Fibroblast of skin of back (primary cell): ENCODE measurements around the gene CRYBB1.
A peak's percentile ranks its signal among the peaks of the same experiment; 100 is the strongest.
"Not testable (repeated sequence)": the region's sequence is repeated elsewhere in the genome, so short reads cannot be mapped to it uniquely, and the experiment has no call there.

Source experiments
- DNase-seq: peaks from one replicate; pipeline ENCODE4 v3.0.0-alpha.2; 2013

The CRYBB1 gene

GRCh38 chr22:26636296-26636695 lies 18.5 kb upstream of the CRYBB1 start:
- DNase-seq: no peak

- DNase-seq: no peak
Observed at GRCh38 chr22:26635117-26635516, 17.3 kb upstream of the CRYBB1 start.

DNA sequence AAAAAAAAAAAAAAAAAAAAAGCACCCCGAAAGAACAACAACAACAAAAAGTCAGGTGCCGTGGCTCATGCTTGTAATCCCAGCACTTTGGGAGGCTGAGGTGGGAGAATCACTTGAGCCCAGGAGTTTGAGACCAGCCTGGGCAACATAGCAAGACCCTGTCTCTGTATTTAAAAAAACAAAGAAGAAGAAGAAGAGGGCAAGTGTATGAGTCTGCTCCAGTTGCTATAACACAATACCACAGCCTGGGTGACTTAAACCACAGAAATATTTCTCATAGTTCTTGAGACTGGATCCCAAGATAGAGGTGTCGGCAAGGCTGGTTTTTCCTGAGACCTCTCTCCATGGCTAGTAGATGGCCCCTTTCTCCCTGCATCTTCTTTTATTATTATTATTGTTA lies 16.4 kb upstream of the CRYBB1 start:
- no peak for DNase-seq

DNA sequence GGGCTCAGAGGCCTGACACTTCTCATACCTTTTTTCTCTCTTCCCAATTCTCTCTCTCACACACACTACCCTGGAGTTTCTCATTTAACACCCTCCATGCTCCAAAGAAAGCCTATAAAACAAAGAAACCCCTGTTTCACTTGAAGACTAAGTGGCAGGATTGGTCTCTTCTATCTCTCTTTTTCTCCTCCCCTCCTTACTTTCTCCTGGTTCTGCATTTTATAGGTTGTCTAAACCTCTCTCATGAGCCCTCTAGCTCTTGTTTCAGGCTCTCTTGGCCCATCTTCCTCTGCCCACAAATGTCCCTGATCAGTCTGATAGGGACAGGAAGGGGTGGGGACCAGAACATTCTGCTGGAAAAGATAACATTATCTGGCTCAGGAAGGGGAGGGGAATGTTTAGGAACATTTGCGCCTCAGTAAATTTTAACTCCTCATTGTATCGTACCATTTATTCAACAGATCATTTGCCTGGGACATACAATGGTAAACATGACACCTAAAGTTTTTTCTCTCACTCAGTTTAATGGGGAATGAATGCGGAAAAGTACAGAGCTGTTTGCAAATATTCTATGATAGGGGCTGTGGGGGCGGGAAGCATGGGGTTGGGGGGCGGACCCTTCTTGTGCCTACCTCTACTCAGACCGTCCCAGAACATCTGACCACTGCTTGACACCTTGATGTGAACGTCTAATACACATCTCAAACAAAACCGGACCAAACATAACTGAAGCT lies 14.8 kb upstream of the CRYBB1 start:
- DNase-seq: no peak

- DNase-seq: no peak
Observed at GRCh38 chr22:26631282-26631681, 13.5 kb upstream of the CRYBB1 start.

GRCh38 chr22:26629988-26630761 lies 12.3 kb upstream of the CRYBB1 start:
- DNase-seq: no peak

GRCh38 chr22:26624803-26625202 lies 7.0 kb upstream of the CRYBB1 start:
- DNase-seq: no peak

GRCh38 chr22:26623984-26624383 lies 6.2 kb upstream of the CRYBB1 start:
- DNase-seq: no peak

DNA sequence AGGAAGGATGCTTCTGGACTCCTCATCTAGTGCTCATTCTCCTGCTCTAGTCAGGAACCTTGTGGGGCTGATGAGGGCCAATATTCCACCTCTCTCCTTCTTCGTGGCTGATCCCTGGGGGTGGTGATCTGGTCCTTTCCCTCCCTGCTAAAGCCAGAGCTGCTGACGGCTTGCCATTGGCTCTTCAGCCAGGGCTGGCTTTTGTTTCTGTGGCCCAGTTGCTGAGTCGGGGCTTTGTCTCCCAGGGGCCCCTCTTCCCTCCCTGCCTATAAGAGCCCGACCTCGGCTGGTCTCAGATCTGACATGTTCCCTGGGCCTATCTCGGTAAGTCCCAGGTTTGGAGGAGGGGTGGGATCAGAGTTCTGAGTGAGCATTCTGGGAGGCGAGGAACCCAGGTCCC lies 3.8 kb upstream of the CRYBB1 start, which contains the start of gene CRYBA4:
TSS of gene CRYBA4 (plus strand) at position 301 of the 400 bp plus-strand sequence. CDS start 634 bp downstream, outside the sequence.
- no peak for DNase-seq

- no peak for DNase-seq
Observed at GRCh38 chr22:26620197-26620596, 2.4 kb upstream of the CRYBB1 start.

DNA sequence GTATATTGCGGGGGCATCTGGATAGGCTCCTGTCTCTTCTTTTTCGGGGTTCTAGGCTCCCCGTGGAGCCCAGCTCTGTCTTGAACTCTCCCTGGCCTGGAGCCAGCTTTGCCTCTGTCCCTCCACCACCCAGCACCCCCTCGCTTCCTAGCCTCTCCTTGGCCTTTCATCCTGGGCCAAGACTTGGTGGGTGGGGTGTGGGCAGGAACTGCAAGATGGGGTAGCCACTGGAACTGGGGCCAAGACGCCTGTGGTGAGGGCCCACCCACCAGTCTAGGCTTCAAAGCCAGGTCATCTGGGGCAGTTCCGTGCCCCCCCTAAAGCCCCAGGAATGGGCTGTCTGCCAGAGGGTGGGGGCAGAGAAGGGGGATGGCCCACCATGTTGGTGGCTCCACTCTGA lies 1.7 kb upstream of the CRYBB1 start:
- no peak for DNase-seq

DNA sequence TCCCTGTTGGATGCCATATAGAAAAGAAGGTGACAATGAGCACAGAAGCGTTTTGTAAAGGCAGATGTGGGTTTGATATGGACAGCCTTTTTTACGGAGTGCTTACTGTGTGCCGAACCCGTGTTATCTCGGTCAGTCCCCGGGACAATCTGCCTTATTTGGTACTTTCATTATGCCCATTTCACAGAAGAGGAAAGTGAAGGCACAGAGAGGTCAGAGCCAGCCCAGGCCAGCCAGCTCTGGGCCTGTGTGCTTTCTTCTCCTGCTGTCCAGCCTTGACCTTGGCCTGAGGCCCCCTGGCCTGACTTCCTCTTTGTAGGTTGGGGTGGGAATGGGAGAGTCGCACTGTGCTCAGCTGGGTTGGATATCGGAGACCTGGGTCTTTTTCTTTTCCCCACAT lies 628 bp upstream of the CRYBB1 start:
- DNase-seq: no peak

GRCh38 chr22:26616650-26617049 lies 1.2 kb downstream of the CRYBB1 start:
- no peak for DNase-seq

DNA sequence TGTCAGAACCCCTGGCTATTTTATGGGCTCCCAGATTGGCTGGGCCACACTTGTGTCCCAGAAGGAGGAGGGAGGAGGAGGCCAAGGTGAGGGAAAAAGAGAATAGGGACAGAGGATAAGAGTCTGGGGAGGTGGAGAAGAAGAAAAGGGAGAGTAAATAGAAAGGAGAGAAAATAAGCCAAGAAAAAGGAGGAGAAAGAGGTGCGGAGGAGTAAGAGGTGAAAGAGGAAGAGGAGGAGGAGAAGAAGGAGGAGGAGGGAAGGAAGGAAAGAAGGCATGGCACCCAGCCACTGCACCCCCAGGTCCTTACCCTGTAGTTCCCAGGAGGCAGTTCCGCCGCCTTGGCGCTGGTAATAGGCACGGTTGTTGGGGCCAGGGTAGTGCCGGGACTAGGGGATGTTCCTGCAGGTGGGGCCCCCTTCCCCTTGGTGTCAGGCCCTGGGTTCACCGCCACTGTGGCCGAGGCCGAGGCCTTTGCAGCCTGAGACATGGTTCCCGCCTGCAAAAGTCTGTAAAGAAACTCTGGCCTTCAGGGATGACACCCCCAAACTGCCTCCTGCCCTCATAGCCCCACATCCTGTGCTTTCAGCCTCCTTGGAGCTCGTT lies 1.9 kb downstream of the CRYBB1 start:
- DNase-seq: no peak

- DNase-seq: no peak
Observed at GRCh38 chr22:26615149-26615548, 2.7 kb downstream of the CRYBB1 start.

GRCh38 chr22:26614322-26614721 lies 3.5 kb downstream of the CRYBB1 start:
- DNase-seq: no peak

DNA sequence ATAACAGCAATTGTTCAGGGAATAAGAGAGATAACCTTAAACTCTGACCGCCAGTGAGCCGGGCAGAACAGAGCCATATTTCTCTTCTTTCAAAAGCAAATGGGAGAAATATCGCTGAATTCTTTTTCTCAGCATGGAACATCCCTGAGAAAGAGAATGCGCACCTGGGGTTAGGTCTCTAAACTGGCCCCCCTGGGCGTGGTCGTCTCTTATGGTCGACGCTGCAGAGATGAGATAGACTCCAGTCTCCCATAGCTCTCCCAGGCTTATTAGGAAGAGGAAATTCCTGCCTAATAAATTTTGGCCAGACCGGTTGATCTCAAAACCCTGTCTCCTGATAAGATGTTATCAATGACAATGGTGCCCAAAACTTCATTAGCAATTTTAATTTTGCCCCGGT lies 4.1 kb downstream of the CRYBB1 start:
- not testable (repeated sequence) for DNase-seq

DNA sequence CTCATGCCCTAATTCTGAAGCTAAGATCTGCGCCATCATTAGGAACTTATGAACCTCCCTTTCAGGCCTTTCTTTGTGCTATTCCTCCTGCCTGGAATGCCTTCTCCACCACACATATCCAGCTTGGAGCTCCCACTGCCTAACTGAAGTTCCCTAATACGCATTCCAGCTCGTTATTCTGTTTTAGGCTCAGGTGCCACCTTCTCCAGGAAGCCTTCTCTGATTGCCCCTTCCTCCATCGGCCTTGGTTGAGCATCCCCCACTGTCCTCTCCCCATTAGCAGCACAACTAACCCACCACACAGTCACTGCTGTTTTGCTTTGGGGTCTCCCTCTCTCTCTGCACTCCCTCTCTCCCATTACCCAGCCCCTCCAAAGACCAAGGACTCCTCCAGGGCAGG lies 5.2 kb downstream of the CRYBB1 start:
- DNase-seq: no peak

- DNase-seq: peak; percentile 31
Observed at GRCh38 chr22:26610996-26611395, 6.8 kb downstream of the CRYBB1 start.

DNA sequence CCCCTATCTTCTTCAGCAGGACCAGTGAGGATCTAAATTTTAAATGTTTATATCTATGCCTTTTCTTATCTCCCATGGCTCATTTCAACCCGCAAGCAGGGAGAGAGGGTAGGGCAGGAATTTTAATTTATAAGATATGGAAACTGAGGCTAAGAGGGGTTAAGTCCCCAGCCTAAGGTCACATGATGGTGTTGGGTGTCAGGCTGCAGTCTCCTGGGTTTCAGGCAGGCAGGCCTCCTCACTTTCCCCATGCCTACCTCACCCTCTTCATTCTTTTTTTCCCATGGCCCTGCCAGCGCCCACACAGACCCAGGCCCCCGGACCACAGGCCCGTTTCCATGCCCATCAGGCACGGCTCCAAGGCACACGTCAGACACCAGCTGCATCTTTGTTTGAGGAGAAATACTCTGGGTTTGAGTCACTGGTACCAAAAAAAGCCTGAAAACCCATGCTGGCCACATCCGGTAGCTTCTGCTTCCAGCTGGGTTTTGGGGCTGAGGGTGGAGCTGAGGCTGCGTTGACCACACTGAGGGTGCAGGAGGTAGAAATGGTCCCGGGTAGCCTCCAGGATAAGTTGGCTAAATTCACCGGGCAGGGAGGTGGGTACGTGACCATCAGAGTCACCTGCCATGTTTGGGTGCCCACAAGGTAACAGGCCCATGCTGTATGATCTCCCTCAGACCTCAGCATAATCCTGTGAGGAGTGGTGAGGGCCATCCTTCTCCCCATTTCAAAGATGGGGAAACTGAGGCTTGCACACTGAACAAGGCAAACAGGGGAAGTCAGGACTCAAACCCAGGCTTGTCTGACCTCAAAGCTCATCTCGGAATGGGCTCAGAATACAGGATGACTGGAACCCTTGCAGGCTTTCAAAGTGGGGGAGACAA lies 7.5 kb downstream of the CRYBB1 start:
- DNase-seq: peak; percentile 94

DNA sequence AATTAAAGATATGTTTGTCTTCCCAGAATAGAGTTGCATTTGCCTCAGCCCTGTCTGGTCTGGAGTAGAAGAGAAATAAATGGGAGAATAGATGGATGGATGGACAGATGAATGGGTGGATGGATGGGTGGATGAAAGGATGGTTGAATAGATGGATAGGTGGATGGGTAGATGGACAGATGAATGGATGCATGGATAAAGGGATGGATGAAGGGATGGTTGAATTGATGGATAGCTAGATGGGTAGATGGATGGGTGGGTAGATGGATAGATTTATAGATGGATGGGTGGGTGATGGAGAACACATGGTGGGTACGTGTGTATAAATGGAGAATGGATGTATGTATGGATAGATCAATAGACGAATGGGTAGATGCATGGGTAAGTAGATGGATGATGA lies 8.5 kb downstream of the CRYBB1 start:
- no peak for DNase-seq

DNA sequence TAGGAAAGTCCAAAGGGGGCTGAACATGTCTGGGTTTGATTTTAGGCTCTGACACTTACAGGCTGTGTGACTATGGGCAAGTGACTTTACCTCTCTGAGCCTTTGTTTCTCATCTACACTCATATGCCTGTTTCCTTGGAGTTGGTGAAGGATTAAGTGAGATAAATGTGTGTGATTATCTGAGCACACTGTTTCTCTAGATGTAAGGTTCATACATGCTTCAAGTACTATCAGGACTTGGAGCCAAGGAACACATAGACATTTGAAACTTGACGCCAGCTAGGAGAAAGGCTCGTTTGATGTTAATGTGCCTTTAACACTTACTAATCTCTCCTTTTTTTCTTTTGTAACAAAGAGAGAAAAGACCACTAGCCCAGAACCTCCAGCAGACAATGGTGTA lies 9.7 kb downstream of the CRYBB1 start:
- no peak for DNase-seq

- peak; percentile 68 for DNase-seq
Observed at GRCh38 chr22:26606611-26607010, 11.2 kb downstream of the CRYBB1 start.
